Keratinocyte (primary cell): Measurements from ENCODE around the gene TUBB4A. TPM values are rescaled to one million over a fixed set of nuclear protein-coding genes. Genes with fewer than 3 reads are reported as not detected.

ENCODE experiments used
- DNase-seq: peaks from one replicate; pipeline ENCODE4 v3.0.0-alpha.2; 2011; ENCODE audit warnings: low read depth, missing footprints, low spot score
- FAIRE-seq: peaks from 2 replicates; lab custom pipeline; 2011; peaks lifted over from hg19 to GRCh38; lab: Jason Lieb, UNC
- H2AFZ ChIP-seq: 2 replicates; pipeline ENCODE4 v1.6.0; 2012; ENCODE audit warnings: low read length, control low read depth, inconsistent platforms; ENCODE audit not compliant: control insufficient read depth
- H3K27ac ChIP-seq: 2 replicates; pipeline ENCODE4 v1.5.1; 2011; ENCODE audit warnings: low read length; ENCODE audit not compliant: control insufficient read depth, insufficient read depth
- H3K27me3 ChIP-seq: 3 replicates; pipeline ENCODE4 v1.6.0; 2011; ENCODE audit warnings: low read length; ENCODE audit not compliant: control insufficient read depth, insufficient read depth; ENCODE audit errors: extremely low read depth
- H3K36me3 ChIP-seq, 2 experiments: 2 replicates in 1 of 2; 3 replicates in 1 of 2; pipeline ENCODE4 v1.5.1; 2011; ENCODE audit warnings: low read length in 2 of 2, mild to moderate bottlenecking in 1 of 2; ENCODE audit not compliant: control insufficient read depth in 2 of 2, insufficient read depth in 2 of 2; ENCODE audit errors: extremely low read depth in 1 of 2
- H3K4me1 ChIP-seq: 3 replicates; pipeline ENCODE4 v1.5.1; 2011; ENCODE audit warnings: low read length; ENCODE audit not compliant: control insufficient read depth, insufficient read depth; ENCODE audit errors: extremely low read depth
- H3K4me2 ChIP-seq: 3 replicates; pipeline ENCODE4 v1.6.0; 2011; ENCODE audit warnings: low read depth, low read length; ENCODE audit not compliant: control insufficient read depth, insufficient read depth; ENCODE audit errors: extremely low read depth
- H3K4me3 ChIP-seq, 3 experiments: fragments of 200-600 bp in 1 of 3; sonication (generic) in 1 of 3; 2 replicates in 2 of 3; 3 replicates in 1 of 3; pipeline ENCODE4 v1.5.1; 2011 to 2016; ENCODE audit warnings: low read length in 3 of 3, mild to moderate bottlenecking in 3 of 3, control low read depth in 2 of 3, inconsistent platforms in 1 of 3, low read depth in 1 of 3, mixed read lengths in 1 of 3, mixed run types in 1 of 3, moderate library complexity in 1 of 3; ENCODE audit not compliant: control insufficient read depth in 2 of 3, insufficient read depth in 2 of 3; ENCODE audit errors: extremely low read depth in 1 of 3
- H3K79me2 ChIP-seq: 2 replicates; pipeline ENCODE4 v1.6.0; 2012; ENCODE audit warnings: low read length; ENCODE audit not compliant: control insufficient read depth, insufficient read depth
- H3K9ac ChIP-seq: 3 replicates; pipeline ENCODE4 v1.6.0; 2011; ENCODE audit warnings: low read length; ENCODE audit not compliant: control insufficient read depth, insufficient read depth; ENCODE audit errors: extremely low read depth
- H3K9me1 ChIP-seq: 3 replicates; pipeline ENCODE4 v1.6.0; 2011; ENCODE audit warnings: low read length; ENCODE audit not compliant: control insufficient read depth, insufficient read depth; ENCODE audit errors: extremely low read depth
- H3K9me3 ChIP-seq: 2 replicates; pipeline ENCODE4 v1.5.1; 2012; ENCODE audit warnings: low read depth, low read length; ENCODE audit not compliant: control insufficient read depth
- H4K20me1 ChIP-seq: 3 replicates; pipeline ENCODE4 v1.6.0; 2011; ENCODE audit warnings: low read length; ENCODE audit not compliant: control insufficient read depth, insufficient read depth; ENCODE audit errors: extremely low read depth
- CTCF ChIP-seq, 3 experiments: IDR thresholded peaks in 1 of 3; conservative IDR thresholded peaks in 1 of 3; optimal IDR thresholded peaks in 1 of 3; 2 replicates in 2 of 3; 3 replicates in 1 of 3; pipeline versions ENCODE3 to v1.5.1; 2011; ENCODE audit warnings: low read length in 3 of 3, mild to moderate bottlenecking in 3 of 3, moderate library complexity in 2 of 3, control low read depth in 1 of 3, inconsistent platforms in 1 of 3; ENCODE audit not compliant: insufficient read depth in 2 of 3; ENCODE audit errors: extremely low read depth in 1 of 3
- EZH2 ChIP-seq: IDR thresholded peaks from one replicate; pipeline ENCODE4 v1.6.1; 2012; ENCODE audit warnings: inconsistent platforms, mild to moderate bottlenecking, low read length, moderate library complexity
- dilution Hi-C: fragments of 300-500 bp; cut with MboI; formaldehyde crosslinking; loops from one replicate; pipeline ENCODE4 v1.7.0; 2020; ENCODE audit warnings: low sequenced_read_pairs; ENCODE audit not compliant: extremely low pct_ligation_motif_present
- polyA plus RNA-seq, 5 experiments: library from polyadenylated mRNA; depleted of rRNA in 3 of 5; stranded (reverse) in 3 of 5; stranded (forward) in 1 of 5; unstranded in 1 of 5; fragments of >200 nt; gene quantifications; 1 replicate in 1 of 5; 2 replicates in 3 of 5; 3 replicates in 1 of 5; pipeline versions ENCODE4 v1.2.1 to v1.2.3, GENCODE V29; 2011 to 2012; ENCODE audit warnings: missing spikeins in 2 of 5, low read depth in 1 of 5, low replicate concordance in 1 of 5

TUBB4A gene
- polyA plus RNA-seq, 1 donor (not counting 4 experiments of a cell fraction or from before 2014, with no cell fraction given), result not detected

GRCh38 chr19:6465006-6465405 is 37.1 kb downstream of the TUBB4A start:
- no peak for TF ChIP-seq CTCF (optimal IDR thresholded peaks at IDR 0.05 in 1 of 3, IDR thresholded peaks at IDR 0.05 in 1 of 3, conservative IDR thresholded peaks at IDR 0.05 in 1 of 3; ENCODE audit: extremely low read depth in 1 of 3, insufficient read depth in 2 of 3, low read length in 3 of 3)
- no peaks in the 10 kb centered on the region for H3K79me2 ChIP-seq
- H3K9ac ChIP-seq, result peak overlapping the region; percentile 79
- H3K9me1 ChIP-seq, result no peaks in the 10 kb centered on the region
- H3K9me3 ChIP-seq, result no peaks in the 10 kb centered on the region
- H4K20me1 ChIP-seq, result no peaks in the 10 kb centered on the region
- dilution Hi-C loops, result no loop called here
- peak overlapping the region; percentile 89 for H3K4me2 ChIP-seq
- H3K4me1 ChIP-seq, result peaks cover 9% of the 10 kb centered on the region
- peak overlapping the region; percentile 76 to 82 (median 80) for H3K4me3 ChIP-seq
- H3K27me3 ChIP-seq, result no peaks in the 10 kb centered on the region
- peaks cover 0 to 6% of the 10 kb centered on the region in 2 experiments for H3K36me3 ChIP-seq
- no peak for FAIRE-seq
- H3K27ac ChIP-seq, result no peak overlapping the region
- no peak overlapping the region for H2AFZ ChIP-seq
- no peak for DNase-seq

DNA sequence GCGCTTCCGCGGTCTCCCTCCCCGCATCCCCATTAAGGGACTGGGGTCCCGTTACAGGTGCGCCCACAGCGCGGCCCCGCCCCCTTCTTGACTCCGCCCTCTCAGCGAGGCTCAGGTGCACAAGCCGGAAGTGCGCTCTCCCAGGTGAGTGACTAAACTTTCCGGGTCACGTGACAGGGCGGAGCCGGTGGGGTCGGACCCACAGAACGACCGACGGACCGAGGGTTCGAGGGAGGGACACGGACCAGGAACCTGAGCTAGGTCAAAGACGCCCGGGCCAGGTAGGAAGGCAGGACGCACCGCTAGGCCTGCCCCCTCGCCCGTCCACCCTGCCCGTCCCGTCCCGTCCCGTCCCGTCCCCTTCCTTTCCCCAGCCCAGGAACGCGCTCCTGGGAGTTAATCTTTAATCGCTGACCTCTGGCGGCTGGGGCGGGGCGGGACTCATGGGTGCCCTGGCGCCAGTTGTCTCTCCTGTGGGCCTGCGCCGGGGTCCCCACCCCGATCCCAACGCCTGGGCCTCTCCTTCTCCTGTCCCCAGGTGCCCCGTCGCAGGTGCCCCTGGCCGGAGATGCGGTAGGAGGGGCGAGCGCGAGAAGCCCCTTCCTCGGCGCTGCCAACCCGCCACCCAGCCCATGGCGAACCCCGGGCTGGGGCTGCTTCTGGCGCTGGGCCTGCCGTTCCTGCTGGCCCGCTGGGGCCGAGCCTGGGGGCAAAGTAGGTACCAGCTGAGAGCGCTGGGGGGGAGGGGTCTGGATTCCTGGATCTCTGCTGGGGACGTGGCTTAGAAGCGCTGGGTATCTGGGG is 37.8 kb downstream of the TUBB4A start, which contains the start of gene CRB3:
TSS of gene CRB3 (plus strand) at position 202 of the 804 bp plus-strand sequence. CDS start at position 633, 431 bp downstream.
- DNase-seq, result no peak
- Histone ChIP-seq H3K4me2 (peak within 1 kb of the TSS; percentile 89), H3K27ac (peak within 1 kb of the TSS; percentile 58), H3K79me2 (no peaks in the 10 kb centered on the region), H3K4me1 (peaks cover 9% of the 10 kb centered on the region), H4K20me1 (no peaks in the 10 kb centered on the region), H2AFZ (peak within 1 kb of the TSS; percentile 88), H3K4me3 (peak within 1 kb of the TSS; percentile 76 to 82 (median 80)), H3K36me3 (peaks cover 0 to 6% of the 10 kb centered on the region in 2 experiments), H3K9me1 (no peaks in the 10 kb centered on the region), H3K27me3 (no peaks in the 10 kb centered on the region), H3K9me3 (no peaks in the 10 kb centered on the region), H3K9ac (peak within 1 kb of the TSS; percentile 79)
- dilution Hi-C loops, result no loop called here
- no peak for TF ChIP-seq CTCF (optimal IDR thresholded peaks at IDR 0.05 in 1 of 3, IDR thresholded peaks at IDR 0.05 in 1 of 3, conservative IDR thresholded peaks at IDR 0.05 in 1 of 3; ENCODE audit: extremely low read depth in 1 of 3, insufficient read depth in 2 of 3, low read length in 3 of 3)
- TF ChIP-seq EZH2, result no peak
- peak; percentile 82 for FAIRE-seq
